ENCODE data around the gene CEP63.

CEP63 gene

GRCh38 chr3:134610432-134611385, 124.9 kb downstream of the CEP63 start:
- no peak for DNase-seq (ENCODE audit: low spot score)
- in situ Hi-C loops (cut with MboI; ENCODE audit: low pct_unique_long_range_greater_than_20kb, low sequenced_read_pairs, unreplicated experiment): no loop called here
- TF ChIP-seq, protein P1, sequence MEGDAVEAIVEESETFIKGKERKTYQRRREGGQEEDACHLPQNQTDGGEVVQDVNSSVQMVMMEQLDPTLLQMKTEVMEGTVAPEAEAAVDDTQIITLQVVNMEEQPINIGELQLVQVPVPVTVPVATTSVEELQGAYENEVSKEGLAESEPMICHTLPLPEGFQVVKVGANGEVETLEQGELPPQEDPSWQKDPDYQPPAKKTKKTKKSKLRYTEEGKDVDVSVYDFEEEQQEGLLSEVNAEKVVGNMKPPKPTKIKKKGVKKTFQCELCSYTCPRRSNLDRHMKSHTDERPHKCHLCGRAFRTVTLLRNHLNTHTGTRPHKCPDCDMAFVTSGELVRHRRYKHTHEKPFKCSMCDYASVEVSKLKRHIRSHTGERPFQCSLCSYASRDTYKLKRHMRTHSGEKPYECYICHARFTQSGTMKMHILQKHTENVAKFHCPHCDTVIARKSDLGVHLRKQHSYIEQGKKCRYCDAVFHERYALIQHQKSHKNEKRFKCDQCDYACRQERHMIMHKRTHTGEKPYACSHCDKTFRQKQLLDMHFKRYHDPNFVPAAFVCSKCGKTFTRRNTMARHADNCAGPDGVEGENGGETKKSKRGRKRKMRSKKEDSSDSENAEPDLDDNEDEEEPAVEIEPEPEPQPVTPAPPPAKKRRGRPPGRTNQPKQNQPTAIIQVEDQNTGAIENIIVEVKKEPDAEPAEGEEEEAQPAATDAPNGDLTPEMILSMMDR (IDR thresholded peaks at IDR 0.05; ENCODE audit: extremely low read depth, insufficient read depth, missing control alignments): no peak

DNA sequence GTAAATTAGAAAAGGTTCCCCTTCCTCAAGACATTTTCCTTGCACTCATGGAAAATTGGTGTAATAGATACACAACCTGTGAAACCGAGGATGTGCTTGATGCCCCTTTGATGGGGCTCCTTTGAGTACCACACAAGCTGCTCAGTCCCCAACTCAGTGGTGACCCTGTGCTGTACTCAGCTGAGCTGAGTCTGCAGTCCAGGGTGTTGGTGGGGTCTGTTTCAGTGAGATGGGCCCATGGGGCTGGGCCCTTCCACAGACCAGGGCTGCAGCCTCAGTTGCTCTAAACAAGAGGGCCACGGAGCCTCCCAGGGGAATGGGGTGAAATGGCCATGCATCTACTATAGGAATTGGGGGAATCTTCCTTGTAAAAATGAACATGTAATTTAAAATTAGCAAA, 125.7 kb downstream of the CEP63 start:
- in situ Hi-C loops (cut with MboI; ENCODE audit: low pct_unique_long_range_greater_than_20kb, low sequenced_read_pairs, unreplicated experiment): no loop called here
- TF ChIP-seq, protein P1 (IDR thresholded peaks at IDR 0.05; ENCODE audit: extremely low read depth, insufficient read depth, missing control alignments): no peak

GRCh38 chr3:134613006-134613520, 127.2 kb downstream of the CEP63 start:
- TF ChIP-seq, protein P1 (IDR thresholded peaks at IDR 0.05; ENCODE audit: extremely low read depth, insufficient read depth, missing control alignments): no peak
- in situ Hi-C loops (cut with MboI; ENCODE audit: low pct_unique_long_range_greater_than_20kb, low sequenced_read_pairs, unreplicated experiment): no loop called here
- no peak for DNase-seq (ENCODE audit: low spot score)

More for the DNA sequence above, 125.7 kb downstream of the CEP63 start:
- DNase-seq (ENCODE audit: low spot score): no peak

- in situ Hi-C loops (cut with MboI; ENCODE audit: low pct_unique_long_range_greater_than_20kb, low sequenced_read_pairs, unreplicated experiment): no loop called here
- DNase-seq (ENCODE audit: low spot score): no peak
- TF ChIP-seq, protein P1 (IDR thresholded peaks at IDR 0.05; ENCODE audit: extremely low read depth, insufficient read depth, missing control alignments): no peak
Observed at GRCh38 chr3:134614955-134615354, 129.1 kb downstream of the CEP63 start.

GRCh38 chr3:134615743-134616142, 129.9 kb downstream of the CEP63 start:
- no peak for DNase-seq (ENCODE audit: low spot score)
- TF ChIP-seq, protein P1 (IDR thresholded peaks at IDR 0.05; ENCODE audit: extremely low read depth, insufficient read depth, missing control alignments): no peak
- in situ Hi-C loops (cut with MboI; ENCODE audit: low pct_unique_long_range_greater_than_20kb, low sequenced_read_pairs, unreplicated experiment): no loop called here

DNA sequence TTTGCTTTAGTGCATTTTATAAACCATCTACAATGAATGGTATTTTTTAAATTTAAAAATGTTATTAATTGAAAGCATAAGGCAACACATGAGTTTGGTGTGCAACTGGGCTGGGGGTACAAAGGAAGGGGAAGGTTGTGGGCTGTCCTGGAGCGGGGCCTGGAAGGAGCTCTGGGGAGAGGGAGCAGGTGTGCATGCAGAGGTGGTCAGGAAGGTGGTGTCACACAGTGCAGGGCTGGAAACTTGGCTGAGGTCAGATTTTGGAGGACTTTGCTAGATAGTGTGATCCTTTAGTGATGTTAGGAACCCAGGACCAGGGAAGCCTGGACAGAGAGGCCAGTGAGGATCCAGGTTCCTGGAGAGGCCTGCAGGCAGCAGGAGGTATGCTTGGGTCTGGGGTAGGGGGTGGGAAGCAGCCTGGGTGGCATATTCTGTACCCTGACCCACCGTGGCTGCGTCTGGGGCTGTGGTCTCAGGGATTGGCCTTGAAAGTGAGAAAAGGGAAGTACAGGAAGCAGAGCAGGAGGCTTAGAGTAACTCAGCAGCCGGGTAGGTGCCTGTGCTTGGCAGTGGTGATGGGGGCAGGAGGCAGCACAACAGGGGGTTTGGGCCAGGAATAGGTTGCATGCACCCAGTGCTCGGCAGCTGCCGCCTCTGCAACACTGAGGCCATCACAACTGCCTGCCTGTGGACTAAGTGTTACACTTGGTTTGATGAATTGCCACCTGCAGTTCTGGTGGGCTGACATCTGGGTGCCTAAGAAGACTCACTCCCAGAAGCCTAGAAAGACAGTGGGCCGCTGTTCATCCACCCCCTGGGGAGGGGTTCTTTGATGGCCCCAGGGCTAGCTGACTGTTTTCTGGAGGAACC, 132.0 kb downstream of the CEP63 start:
- TF ChIP-seq, protein P1 (IDR thresholded peaks at IDR 0.05; ENCODE audit: extremely low read depth, insufficient read depth, missing control alignments): no peak
- in situ Hi-C loops (cut with MboI; ENCODE audit: low pct_unique_long_range_greater_than_20kb, low sequenced_read_pairs, unreplicated experiment): no loop called here
- no peak for DNase-seq (ENCODE audit: low spot score)
